Measurements from ENCODE around the gene ZIC2. TPM values are rescaled to one million over a fixed set of nuclear protein-coding genes. Genes with fewer than 3 reads are reported as not detected.
"Not testable (repeated sequence)": the region's sequence is repeated elsewhere in the genome, so short reads cannot be mapped to it uniquely, and the experiment has no call there.

Gene ZIC2
- total and polyA plus RNA-seq, 2 experiments from 2014 or later: 0.10 to 0.15 TPM

- H3K9me3 ChIP-seq (ENCODE audit: low read depth): no peaks in the 10 kb centered on the region
- H3K4me3 ChIP-seq: no peak overlapping the region
- H4K20me1 ChIP-seq (ENCODE audit: insufficient read depth, poor library complexity, severe bottlenecking): no peaks in the 10 kb centered on the region
- DNase-seq (ENCODE audit: low spot score): no peak
- no peaks in the 10 kb centered on the region for H3K9me2 ChIP-seq (replicated peaks; ENCODE audit: insufficient read depth)
- peak overlapping the region; percentile 37 for H3K27ac ChIP-seq
- peaks cover 4% of the 10 kb centered on the region for H3K4me1 ChIP-seq (ENCODE audit: insufficient read depth)
- WGBS (ENCODE audit: low lambda C conversion rate, missing lambda C conversion rate): 39% methylated on average over 8 of the region's 8 CpGs
- H3K27me3 ChIP-seq: peaks cover 64% of the 10 kb centered on the region
- H3K36me3 ChIP-seq (replicated peaks; ENCODE audit: insufficient read depth, low read depth): no peaks in the 10 kb centered on the region
- no peak overlapping the region for H3K4me2 ChIP-seq
- no peak for TF ChIP-seq EZH2 (IDR thresholded peaks at IDR 0.05; ENCODE audit: borderline replicate concordance)
- TF ChIP-seq EZH2phosphoT487 (IDR thresholded peaks at IDR 0.05; ENCODE audit: low read depth, severe bottlenecking, unreplicated experiment): no peak
- TF ChIP-seq, protein P1, sequence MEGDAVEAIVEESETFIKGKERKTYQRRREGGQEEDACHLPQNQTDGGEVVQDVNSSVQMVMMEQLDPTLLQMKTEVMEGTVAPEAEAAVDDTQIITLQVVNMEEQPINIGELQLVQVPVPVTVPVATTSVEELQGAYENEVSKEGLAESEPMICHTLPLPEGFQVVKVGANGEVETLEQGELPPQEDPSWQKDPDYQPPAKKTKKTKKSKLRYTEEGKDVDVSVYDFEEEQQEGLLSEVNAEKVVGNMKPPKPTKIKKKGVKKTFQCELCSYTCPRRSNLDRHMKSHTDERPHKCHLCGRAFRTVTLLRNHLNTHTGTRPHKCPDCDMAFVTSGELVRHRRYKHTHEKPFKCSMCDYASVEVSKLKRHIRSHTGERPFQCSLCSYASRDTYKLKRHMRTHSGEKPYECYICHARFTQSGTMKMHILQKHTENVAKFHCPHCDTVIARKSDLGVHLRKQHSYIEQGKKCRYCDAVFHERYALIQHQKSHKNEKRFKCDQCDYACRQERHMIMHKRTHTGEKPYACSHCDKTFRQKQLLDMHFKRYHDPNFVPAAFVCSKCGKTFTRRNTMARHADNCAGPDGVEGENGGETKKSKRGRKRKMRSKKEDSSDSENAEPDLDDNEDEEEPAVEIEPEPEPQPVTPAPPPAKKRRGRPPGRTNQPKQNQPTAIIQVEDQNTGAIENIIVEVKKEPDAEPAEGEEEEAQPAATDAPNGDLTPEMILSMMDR (IDR thresholded peaks at IDR 0.05; ENCODE audit: poor library complexity): no peak
- no peaks in the 10 kb centered on the region for H3K79me2 ChIP-seq
- no peak overlapping the region for H2AFZ ChIP-seq
These were observed 31.7 kb upstream of the ZIC2 start for GRCh38 chr13:99949679-99950413.

- not testable (repeated sequence) for H3K27ac ChIP-seq; H3K9me2 ChIP-seq (replicated peaks; ENCODE audit: insufficient read depth); H3K79me2 ChIP-seq; H3K36me3 ChIP-seq (replicated peaks; ENCODE audit: insufficient read depth, low read depth); H3K9me3 ChIP-seq (ENCODE audit: low read depth); H4K20me1 ChIP-seq (ENCODE audit: insufficient read depth, poor library complexity, severe bottlenecking); H2AFZ ChIP-seq; H3K4me3 ChIP-seq; DNase-seq (ENCODE audit: low spot score); H3K4me2 ChIP-seq
- 88% methylated on average over 1 of the region's 1 CpG for WGBS (ENCODE audit: low lambda C conversion rate, missing lambda C conversion rate)
- Histone ChIP-seq H3K4me1 (ENCODE audit: insufficient read depth) (peaks cover 17% of the 10 kb centered on the region), H3K27me3 (peaks cover 81% of the 10 kb centered on the region)
These were observed 29.9 kb upstream of the ZIC2 start for GRCh38 chr13:99951666-99952065.

GRCh38 chr13:99953138-99953755 lies 28.3 kb upstream of the ZIC2 start:
- no peaks in the 10 kb centered on the region for H3K9me3 ChIP-seq (ENCODE audit: low read depth)
- H3K79me2 ChIP-seq: no peaks in the 10 kb centered on the region
- H3K4me1 ChIP-seq (ENCODE audit: insufficient read depth): peaks cover 22% of the 10 kb centered on the region
- no peaks in the 10 kb centered on the region for H3K36me3 ChIP-seq (replicated peaks; ENCODE audit: insufficient read depth, low read depth)
- no peak overlapping the region for H3K27ac ChIP-seq
- no peak overlapping the region for H2AFZ ChIP-seq
- TF ChIP-seq EZH2 (IDR thresholded peaks at IDR 0.05; ENCODE audit: borderline replicate concordance): no peak
- TF ChIP-seq, protein P1 (IDR thresholded peaks at IDR 0.05; ENCODE audit: poor library complexity): no peak
- DNase-seq (ENCODE audit: low spot score): no peak
- no peaks in the 10 kb centered on the region for H4K20me1 ChIP-seq (ENCODE audit: insufficient read depth, poor library complexity, severe bottlenecking)
- no peaks in the 10 kb centered on the region for H3K9me2 ChIP-seq (replicated peaks; ENCODE audit: insufficient read depth)
- H3K27me3 ChIP-seq: peaks cover 91% of the 10 kb centered on the region
- 53% methylated on average over 14 of the region's 14 CpGs for WGBS (ENCODE audit: low lambda C conversion rate, missing lambda C conversion rate)
- H3K4me2 ChIP-seq: no peak overlapping the region
- H3K4me3 ChIP-seq: no peak overlapping the region

- 70% methylated on average over 21 of the region's 21 CpGs for WGBS (ENCODE audit: low lambda C conversion rate, missing lambda C conversion rate)
These were observed 26.4 kb upstream of the ZIC2 start for GRCh38 chr13:99955107-99955746.

More at GRCh38 chr13:99955107-99955746, 26.4 kb upstream of the ZIC2 start:
- peaks cover 98% of the 10 kb centered on the region for H3K27me3 ChIP-seq
- no peaks in the 10 kb centered on the region for H3K36me3 ChIP-seq (replicated peaks; ENCODE audit: insufficient read depth, low read depth)
- no peaks in the 10 kb centered on the region for H3K79me2 ChIP-seq
- H3K4me2 ChIP-seq: peak overlapping the region; percentile 91
- H2AFZ ChIP-seq: peak overlapping the region; percentile 40
- H3K4me3 ChIP-seq: no peak overlapping the region
- H3K4me1 ChIP-seq (ENCODE audit: insufficient read depth): peaks cover 31% of the 10 kb centered on the region
- no peaks in the 10 kb centered on the region for H3K9me3 ChIP-seq (ENCODE audit: low read depth)
- H3K27ac ChIP-seq: no peak overlapping the region
- no peaks in the 10 kb centered on the region for H4K20me1 ChIP-seq (ENCODE audit: insufficient read depth, poor library complexity, severe bottlenecking)
- H3K9me2 ChIP-seq (replicated peaks; ENCODE audit: insufficient read depth): no peaks in the 10 kb centered on the region
- TF ChIP-seq EZH2phosphoT487 (IDR thresholded peaks at IDR 0.05; ENCODE audit: low read depth, severe bottlenecking, unreplicated experiment): no peak
- no peak for TF ChIP-seq EZH2 (IDR thresholded peaks at IDR 0.05; ENCODE audit: borderline replicate concordance)
- TF ChIP-seq, protein P1 (IDR thresholded peaks at IDR 0.05; ENCODE audit: poor library complexity): no peak
- DNase-seq (ENCODE audit: low spot score): no peak

Data from hepatocyte (in vitro differentiated cells).